ENCODE results near the gene CRYL1. TPM values are rescaled to one million over a fixed set of nuclear protein-coding genes. Genes with fewer than 3 reads are reported as not detected.

CRYL1 gene
- total and polyA plus RNA-seq, 9 of the 15 experiments (the other 6 are each of a cell fraction or from before 2014, with no cell fraction given), result 1.0 to 6.9 (median 2.4) TPM

DNA sequence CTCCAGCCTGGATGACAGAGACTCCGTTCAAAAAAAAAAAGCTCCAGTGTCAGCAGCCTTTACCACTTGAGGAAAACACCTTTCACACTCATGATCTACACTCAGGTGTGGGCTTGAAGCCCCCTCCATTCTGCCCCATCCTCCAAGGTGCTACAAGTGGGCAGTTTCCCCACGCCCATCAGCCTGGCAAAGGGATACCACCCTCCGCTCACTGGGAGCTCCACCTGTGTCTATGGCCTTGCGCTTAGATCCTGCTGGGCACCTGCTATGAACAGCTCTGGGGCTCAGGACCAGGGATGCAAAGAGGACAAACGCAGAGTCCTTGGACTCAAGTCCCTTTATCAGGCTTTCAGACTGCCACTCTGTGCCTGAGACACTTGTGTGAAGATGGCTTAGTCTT is 127.8 kb downstream of the CRYL1 start (continued):
- TF ChIP-seq, protein P1, sequence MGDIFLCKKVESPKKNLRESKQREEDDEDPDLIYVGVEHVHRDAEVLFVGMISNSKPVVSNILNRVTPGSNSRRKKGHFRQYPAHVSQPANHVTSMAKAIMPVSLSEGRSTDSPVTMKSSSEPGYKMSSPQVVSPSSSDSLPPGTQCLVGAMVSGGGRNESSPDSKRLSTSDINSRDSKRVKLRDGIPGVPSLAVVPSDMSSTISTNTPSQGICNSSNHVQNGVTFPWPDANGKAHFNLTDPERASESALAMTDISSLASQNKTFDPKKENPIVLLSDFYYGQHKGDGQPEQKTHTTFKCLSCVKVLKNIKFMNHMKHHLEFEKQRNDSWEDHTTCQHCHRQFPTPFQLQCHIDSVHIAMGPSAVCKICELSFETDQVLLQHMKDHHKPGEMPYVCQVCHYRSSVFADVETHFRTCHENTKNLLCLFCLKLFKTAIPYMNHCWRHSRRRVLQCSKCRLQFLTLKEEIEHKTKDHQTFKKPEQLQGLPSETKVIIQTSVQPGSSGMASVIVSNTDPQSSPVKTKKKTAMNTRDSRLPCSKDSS (IDR thresholded peaks at IDR 0.05; ENCODE audit: low read depth, partially characterized antibody), result no peak
- TF ChIP-seq ZNF140 (CRISPR knock-in tag; IDR thresholded peaks at IDR 0.05), result no peak
- TF ChIP-seq SAP30 (IDR thresholded peaks at IDR 0.05; ENCODE audit: borderline replicate concordance, insufficient read depth, low read depth, low read length, poor library complexity, severe bottlenecking), result no peak
- no peak for TF ChIP-seq PHF21A (IDR thresholded peaks at IDR 0.05; ENCODE audit: borderline replicate concordance, low read depth)

DNA sequence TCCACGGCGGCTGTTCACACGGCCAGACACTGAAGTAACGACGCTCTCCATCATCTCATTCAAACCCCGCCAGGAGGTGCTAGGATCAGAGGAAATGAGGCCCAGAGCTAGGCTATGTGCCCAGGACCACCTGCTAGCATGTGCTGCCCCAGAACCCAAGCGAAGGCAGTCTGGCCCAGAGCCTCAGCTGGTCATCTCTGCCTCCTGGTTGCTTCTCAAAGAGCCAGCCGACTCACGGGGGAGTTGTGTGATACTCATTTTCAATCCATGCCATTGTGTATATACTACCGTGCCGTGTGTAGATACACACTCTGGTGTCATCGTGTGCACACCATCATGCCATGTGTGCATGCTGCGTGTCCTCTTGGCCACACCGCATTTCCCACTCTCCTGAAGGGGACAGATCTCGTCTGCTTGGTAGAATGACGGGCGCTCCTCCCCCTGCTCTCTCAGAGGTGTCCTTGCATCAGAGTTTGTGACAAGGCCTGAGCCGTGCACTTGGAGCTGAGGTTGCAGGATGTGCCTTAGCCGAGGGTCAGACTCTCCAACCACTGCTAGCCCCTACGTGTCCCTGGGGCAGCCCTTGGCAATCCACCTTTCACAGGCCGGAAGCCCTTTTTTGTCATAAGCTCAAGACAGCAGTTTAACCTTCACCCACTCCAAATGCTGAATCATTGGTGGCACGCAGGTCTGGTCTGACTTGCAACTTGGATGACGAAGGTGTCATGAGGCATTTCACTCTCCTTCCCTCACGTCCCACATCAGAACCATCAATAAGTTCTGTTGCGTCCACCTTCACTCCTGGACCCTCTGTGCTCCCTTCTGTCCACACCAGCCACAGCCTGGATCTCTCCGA is 130.4 kb downstream of the CRYL1 start:
- no peak overlapping the region for H2AFZ ChIP-seq (ENCODE audit: low read depth, low read length)
- ChIA-PET CTCF (ENCODE audit: low intra/inter-chr PET ratio) (no interaction called here), POLR2A (no interaction called here)
- in situ Hi-C loops (cut with MboI) (no loop called here), intact Hi-C loops (cut with micrococcal nuclease) (no loop called here)
- no peaks in the 10 kb centered on the region for H3K79me2 ChIP-seq (ENCODE audit: control insufficient read depth, insufficient read depth, low read length)
- H3K9me3 ChIP-seq (replicated peaks; ENCODE audit: control insufficient read depth, insufficient read depth, low read depth, low read length), result no peaks in the 10 kb centered on the region
- FAIRE-seq, result no peak
- no peak overlapping the region for H3K27ac ChIP-seq (ENCODE audit: extremely low read depth, low read depth, low read length)
- no peak overlapping the region for H3K9ac ChIP-seq (ENCODE audit: insufficient read depth in 1 of 2, low read depth in 2 of 2, low read length in 2 of 2)
- no TSS peak for BruUV-seq (replicated peaks)
- H3K4me2 ChIP-seq (ENCODE audit: insufficient read depth, low read length), result no peak overlapping the region
- H3K27me3 ChIP-seq (ENCODE audit: control insufficient read depth in 2 of 2, insufficient read depth in 2 of 2, low read length in 2 of 2), result peaks cover 0 to 29% of the 10 kb centered on the region in 2 experiments; a peak in 2 of 5 replicates
- H3K9me1 ChIP-seq (ENCODE audit: control insufficient read depth, insufficient read depth, low read length), result no peaks in the 10 kb centered on the region
- no peaks in the 10 kb centered on the region for H3K36me3 ChIP-seq (ENCODE audit: control insufficient read depth, insufficient read depth, low read length)
- ATAC-seq, result no peak
- peaks cover 0 to 4% of the 10 kb centered on the region in 2 experiments; a peak in 1 of 5 replicates for H3K4me1 ChIP-seq (replicated peaks in 1 of 2; ENCODE audit: control insufficient read depth in 2 of 2, insufficient read depth in 2 of 2, low read length in 2 of 2)
- DNase-seq (ENCODE audit: extremely low read depth in 1 of 4, low spot score in 3 of 4), result no peak
- 7% methylated on average over 22 of the region's 26 CpGs for WGBS (ENCODE audit: insufficient coverage, low coverage, missing lambda C conversion rate)
- H3K4me3 ChIP-seq, result no peak overlapping the region
- H4K20me1 ChIP-seq (replicated peaks; ENCODE audit: control insufficient read depth, insufficient read depth, low read length), result no peaks in the 10 kb centered on the region
- TF ChIP-seq, protein P2, sequence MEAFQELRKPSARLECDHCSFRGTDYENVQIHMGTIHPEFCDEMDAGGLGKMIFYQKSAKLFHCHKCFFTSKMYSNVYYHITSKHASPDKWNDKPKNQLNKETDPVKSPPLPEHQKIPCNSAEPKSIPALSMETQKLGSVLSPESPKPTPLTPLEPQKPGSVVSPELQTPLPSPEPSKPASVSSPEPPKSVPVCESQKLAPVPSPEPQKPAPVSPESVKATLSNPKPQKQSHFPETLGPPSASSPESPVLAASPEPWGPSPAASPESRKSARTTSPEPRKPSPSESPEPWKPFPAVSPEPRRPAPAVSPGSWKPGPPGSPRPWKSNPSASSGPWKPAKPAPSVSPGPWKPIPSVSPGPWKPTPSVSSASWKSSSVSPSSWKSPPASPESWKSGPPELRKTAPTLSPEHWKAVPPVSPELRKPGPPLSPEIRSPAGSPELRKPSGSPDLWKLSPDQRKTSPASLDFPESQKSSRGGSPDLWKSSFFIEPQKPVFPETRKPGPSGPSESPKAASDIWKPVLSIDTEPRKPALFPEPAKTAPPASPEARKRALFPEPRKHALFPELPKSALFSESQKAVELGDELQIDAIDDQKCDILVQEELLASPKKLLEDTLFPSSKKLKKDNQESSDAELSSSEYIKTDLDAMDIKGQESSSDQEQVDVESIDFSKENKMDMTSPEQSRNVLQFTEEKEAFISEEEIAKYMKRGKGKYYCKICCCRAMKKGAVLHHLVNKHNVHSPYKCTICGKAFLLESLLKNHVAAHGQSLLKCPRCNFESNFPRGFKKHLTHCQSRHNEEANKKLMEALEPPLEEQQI (IDR thresholded peaks at IDR 0.05), result no peak
- no peak for TF ChIP-seq MCM7 (IDR thresholded peaks at IDR 0.05)
- no peak for TF ChIP-seq TEAD4 (IDR thresholded peaks at IDR 0.05; ENCODE audit: low read length)
- no peak for TF ChIP-seq TEAD4 (CRISPR knock-in tag; IDR thresholded peaks at IDR 0.05; ENCODE audit: borderline replicate concordance)
- TF ChIP-seq DNMT1 (IDR thresholded peaks at IDR 0.05), result no peak
- no peak for TF ChIP-seq SMAD2 (IDR thresholded peaks at IDR 0.05; ENCODE audit: low read depth, low read length)
- TF ChIP-seq ZZZ3 (IDR thresholded peaks at IDR 0.05), result no peak
- TF ChIP-seq ZNF324 (CRISPR knock-in tag; IDR thresholded peaks at IDR 0.05), result no peak
- TF ChIP-seq ZC3H11A (IDR thresholded peaks at IDR 0.05; ENCODE audit: low read depth, low read length), result no peak
- TF ChIP-seq PRPF4 (IDR thresholded peaks at IDR 0.05; ENCODE audit: insufficient read depth, low read depth, low read length, poor library complexity, severe bottlenecking), result no peak
- TF ChIP-seq NFXL1 (CRISPR knock-in tag; IDR thresholded peaks at IDR 0.05), result no peak
- TF ChIP-seq, protein P3, sequence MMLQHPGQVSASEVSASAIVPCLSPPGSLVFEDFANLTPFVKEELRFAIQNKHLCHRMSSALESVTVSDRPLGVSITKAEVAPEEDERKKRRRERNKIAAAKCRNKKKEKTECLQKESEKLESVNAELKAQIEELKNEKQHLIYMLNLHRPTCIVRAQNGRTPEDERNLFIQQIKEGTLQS (IDR thresholded peaks at IDR 0.05), result no peak
- TF ChIP-seq, protein P3 (CRISPR knock-in tag; conservative IDR thresholded peaks at IDR 0.05), result no peak

Measured in K562 (cell line).